Mesothelial cell of epicardium (in vitro differentiated cells): ENCODE data around the gene NDC80. TPM values are rescaled to one million over a fixed set of nuclear protein-coding genes. Genes with fewer than 3 reads are reported as not detected.

Source experiments
- DNase-seq, 2 experiments: peaks; one replicate each; pipeline ENCODE4 v3.0.0; 2021; ENCODE audit warnings: low spot score in 2 of 2; ENCODE audit not compliant: unreplicated experiment in 2 of 2
- H3K27ac Mint-ChIP-seq: 2 replicates; pipeline ENCODE4 v1.8.0; 2021; ENCODE audit warnings: mixed read lengths
- H3K27me3 Mint-ChIP-seq: 2 replicates; pipeline ENCODE4 v1.8.0; 2021; ENCODE audit warnings: low read depth, mixed read lengths
- H3K36me3 Mint-ChIP-seq: 2 replicates; pipeline ENCODE4 v1.8.0; 2021; ENCODE audit warnings: mixed read lengths
- H3K4me1 Mint-ChIP-seq: 2 replicates; pipeline ENCODE4 v1.8.0; 2021; ENCODE audit warnings: mixed read lengths
- H3K4me3 Mint-ChIP-seq: 2 replicates; pipeline ENCODE4 v1.8.0; 2021; ENCODE audit warnings: mild to moderate bottlenecking, moderate library complexity, mixed read lengths
- H3K9me3 Mint-ChIP-seq: 2 replicates; pipeline ENCODE4 v1.8.0; 2021; ENCODE audit warnings: mixed read lengths
- CTCF ChIP-seq: fragments of 200-600 bp; sonication (generic); IDR thresholded peaks from one replicate; pipeline ENCODE4 v1.5.0; 2021; ENCODE audit warnings: antibody characterized with exemption; ENCODE audit not compliant: unreplicated experiment
- total RNA-seq: library from RNA; stranded (reverse); gene quantifications from 3 replicates; pipeline ENCODE4 v1.2.1, GENCODE V29; 2021

Gene NDC80
- total RNA-seq, 1 donor from 2014 or later: 13.4 TPM

- Mint-ChIP-seq H3K9me3 (no peaks in the 10 kb centered on the region), H3K27me3 (no peaks in the 10 kb centered on the region), H3K27ac (no peak overlapping the region), H3K4me3 (no peak overlapping the region), H3K4me1 (no peaks in the 10 kb centered on the region), H3K36me3 (peaks cover 5% of the 10 kb centered on the region)
- no peak for TF ChIP-seq CTCF
- DNase-seq: no peak
Measured at GRCh38 chr18:2557536-2557935, 13.8 kb upstream of the NDC80 start.

- Mint-ChIP-seq H3K27me3 (no peaks in the 10 kb centered on the region), H3K9me3 (no peaks in the 10 kb centered on the region), H3K4me1 (no peaks in the 10 kb centered on the region), H3K36me3 (peaks cover 10% of the 10 kb centered on the region), H3K4me3 (no peak overlapping the region), H3K27ac (no peak overlapping the region)
- no peak for DNase-seq
- TF ChIP-seq CTCF: no peak
Measured at GRCh38 chr18:2559249-2559648, 12.1 kb upstream of the NDC80 start.

- H3K4me3 Mint-ChIP-seq: no peak overlapping the region
- H3K4me1 Mint-ChIP-seq: peaks cover 9% of the 10 kb centered on the region
- H3K27me3 Mint-ChIP-seq: no peaks in the 10 kb centered on the region
- H3K36me3 Mint-ChIP-seq: peaks cover 17% of the 10 kb centered on the region
- DNase-seq: no peak
- H3K27ac Mint-ChIP-seq: no peak overlapping the region
- no peaks in the 10 kb centered on the region for H3K9me3 Mint-ChIP-seq
- TF ChIP-seq CTCF: no peak
Measured at GRCh38 chr18:2564373-2564772, 7.0 kb upstream of the NDC80 start.

GRCh38 chr18:2568129-2568528 is 3.2 kb upstream of the NDC80 start:
- TF ChIP-seq CTCF: no peak
- DNase-seq: no peak
- Mint-ChIP-seq H3K4me3 (no peak overlapping the region), H3K27me3 (no peaks in the 10 kb centered on the region), H3K4me1 (peaks cover 36% of the 10 kb centered on the region), H3K36me3 (peaks cover 7% of the 10 kb centered on the region), H3K9me3 (no peaks in the 10 kb centered on the region), H3K27ac (no peak overlapping the region)

GRCh38 chr18:2568605-2569004 is 2.8 kb upstream of the NDC80 start:
- Mint-ChIP-seq H3K36me3 (peaks cover 7% of the 10 kb centered on the region), H3K9me3 (no peaks in the 10 kb centered on the region), H3K4me3 (peak overlapping the region; percentile 14), H3K27me3 (no peaks in the 10 kb centered on the region), H3K4me1 (peaks cover 39% of the 10 kb centered on the region), H3K27ac (no peak overlapping the region)
- DNase-seq: no peak
- TF ChIP-seq CTCF: no peak
